GM21528 (cell line): ENCODE results near the gene CPPED1.
"Not testable (repeated sequence)": the region's sequence is repeated elsewhere in the genome, so short reads cannot be mapped to it uniquely, and the experiment has no call there.

Experiments
- ATAC-seq: cut with Tn5 transposase; IDR thresholded peaks from one replicate; pipeline ENCODE4 v1.9.1; 2021; ENCODE audit warnings: mild to moderate bottlenecking, moderate library complexity; ENCODE audit not compliant: unreplicated experiment, low FRiP score

CPPED1 gene

DNA sequence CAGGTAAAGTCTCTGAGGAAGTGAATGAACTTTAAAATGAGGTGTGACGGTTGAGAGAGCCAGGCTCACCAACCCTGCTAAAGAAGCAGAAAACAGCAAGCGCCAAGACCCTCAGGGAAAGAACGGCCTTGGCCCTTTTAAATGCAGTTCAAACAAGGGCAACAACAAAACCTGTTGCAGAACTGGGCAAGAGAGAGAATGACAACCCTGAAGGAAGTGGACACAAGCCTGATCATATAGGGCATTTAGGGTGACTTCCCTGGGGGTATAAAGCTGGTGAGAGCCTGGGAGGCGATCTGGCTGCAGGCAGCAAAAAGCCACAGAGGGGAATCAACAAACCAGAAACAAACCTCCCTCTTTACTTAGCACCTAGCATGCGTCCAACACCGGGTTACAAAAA is 1.0 kb downstream of the CPPED1 start:
- ATAC-seq = no peak

DNA sequence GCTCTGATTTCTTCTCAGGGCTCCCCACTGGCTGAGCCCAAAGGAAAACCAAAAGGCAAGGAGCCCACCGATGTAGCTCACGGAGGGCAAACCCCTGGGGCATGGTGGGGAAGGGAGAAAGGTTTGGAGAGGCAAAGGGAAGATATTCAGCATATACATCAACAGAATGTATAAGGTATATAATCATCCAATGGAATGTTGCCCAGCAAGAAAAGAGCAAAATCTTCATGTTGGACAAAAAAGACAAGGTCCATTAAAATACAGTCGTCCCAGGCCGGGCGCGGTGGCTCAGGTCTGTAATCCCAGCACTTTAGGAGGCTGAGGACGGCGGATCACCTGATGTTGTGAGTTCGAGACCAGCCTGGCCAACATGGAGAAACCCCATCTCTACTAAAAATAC is 1.6 kb downstream of the CPPED1 start:
- no peak for ATAC-seq

DNA sequence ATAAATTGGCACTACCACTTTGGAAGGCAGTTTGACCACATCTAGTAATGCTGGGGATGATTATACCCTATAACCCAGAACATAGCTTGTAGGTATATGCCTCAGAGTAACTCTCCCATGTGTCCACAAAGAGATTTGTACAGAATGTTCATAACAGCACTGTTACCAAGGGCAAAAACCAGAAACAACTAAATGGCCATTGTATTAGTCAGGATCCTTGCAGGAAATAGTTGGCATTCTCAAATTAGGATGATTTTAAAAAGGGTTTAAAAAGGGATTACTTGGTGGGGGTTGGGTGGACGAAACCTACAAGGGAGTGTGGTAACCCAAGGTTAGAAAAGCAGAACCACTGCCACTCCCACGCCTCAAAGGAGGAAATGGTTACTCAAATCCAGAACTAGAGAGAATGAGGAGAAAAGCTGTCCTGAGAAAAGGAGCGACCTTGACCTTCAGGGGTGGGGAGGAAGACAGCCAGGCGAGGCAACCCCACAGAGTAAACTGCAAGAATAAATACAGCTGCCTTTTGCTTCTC is 2.1 kb downstream of the CPPED1 start:
- no peak for ATAC-seq

DNA sequence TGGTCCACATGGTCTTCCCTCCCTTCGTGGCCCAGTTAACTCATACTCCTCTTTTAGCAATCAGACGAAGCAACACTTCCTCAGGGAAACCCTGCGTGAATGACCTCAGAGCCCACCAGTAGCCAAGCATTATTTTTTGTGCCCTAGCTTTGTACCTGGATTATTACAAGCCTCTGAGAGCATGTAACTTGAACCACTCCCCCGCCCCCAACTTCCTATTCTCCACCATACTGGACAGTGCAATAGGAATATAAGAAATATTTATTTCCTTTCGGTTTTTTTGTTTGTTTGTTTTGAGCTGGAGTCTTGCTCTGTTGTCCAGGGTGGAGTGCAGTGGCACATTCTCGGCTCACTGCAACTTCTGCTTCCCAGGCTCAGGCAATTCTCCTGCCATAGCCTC is 2.9 kb downstream of the CPPED1 start:
- no peak for ATAC-seq

DNA sequence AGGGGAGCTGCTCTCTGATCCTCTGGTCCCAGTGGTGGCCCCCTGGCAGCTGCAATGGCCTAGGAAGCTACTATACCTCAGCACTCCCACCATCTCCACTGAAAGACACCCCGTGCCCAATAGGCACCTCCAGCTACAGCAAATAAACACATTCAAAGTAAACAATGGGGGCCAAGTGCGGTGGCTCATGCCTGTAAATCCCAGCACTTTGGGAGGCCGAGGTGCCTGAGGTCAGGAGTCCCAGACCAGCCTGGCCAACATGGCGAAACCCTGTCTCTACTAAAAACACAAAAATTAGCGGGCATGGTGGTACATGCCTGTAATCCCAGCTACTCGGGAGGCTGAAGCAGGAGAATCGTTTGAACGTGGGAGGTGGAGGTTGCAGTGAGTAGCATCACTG is 3.7 kb downstream of the CPPED1 start:
- not testable (repeated sequence) for ATAC-seq

DNA sequence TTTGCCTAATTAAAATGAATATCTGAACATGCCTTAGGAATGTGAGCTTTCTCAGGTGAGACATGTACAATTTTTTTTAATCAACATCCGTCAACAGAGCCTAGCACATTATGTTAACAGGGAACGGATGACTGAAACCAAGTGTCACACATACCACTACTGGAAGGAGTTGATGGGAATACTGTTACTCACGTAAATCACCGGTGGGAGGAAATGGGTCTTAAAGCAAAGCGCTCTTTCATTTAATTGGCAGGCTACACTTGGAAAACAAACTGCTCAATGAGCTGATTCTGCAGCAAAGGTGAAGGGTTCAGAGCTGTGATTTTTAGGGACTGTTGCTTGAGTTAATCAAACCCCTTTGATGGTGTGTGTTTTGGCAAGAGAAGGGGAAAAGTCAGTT is 4.8 kb downstream of the CPPED1 start:
- no peak for ATAC-seq

DNA sequence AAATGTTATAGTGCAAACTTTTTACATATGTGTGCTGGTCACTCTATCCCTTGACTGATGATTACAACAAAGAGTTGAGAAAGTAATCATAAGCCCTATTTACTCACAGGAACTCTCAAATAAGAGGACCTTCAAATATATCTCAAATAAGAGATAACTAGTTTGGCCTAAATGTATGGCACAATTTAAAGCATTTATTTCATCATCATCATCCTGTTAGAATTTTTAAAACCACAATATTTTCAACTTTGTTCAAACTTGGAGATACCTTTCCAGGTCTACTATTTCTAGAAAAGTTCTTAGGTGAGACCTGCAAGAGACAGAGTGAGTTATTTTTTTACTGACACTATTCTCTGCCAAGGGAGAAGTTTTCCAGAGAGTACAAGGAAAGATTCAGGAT is 5.5 kb downstream of the CPPED1 start:
- ATAC-seq = no peak

DNA sequence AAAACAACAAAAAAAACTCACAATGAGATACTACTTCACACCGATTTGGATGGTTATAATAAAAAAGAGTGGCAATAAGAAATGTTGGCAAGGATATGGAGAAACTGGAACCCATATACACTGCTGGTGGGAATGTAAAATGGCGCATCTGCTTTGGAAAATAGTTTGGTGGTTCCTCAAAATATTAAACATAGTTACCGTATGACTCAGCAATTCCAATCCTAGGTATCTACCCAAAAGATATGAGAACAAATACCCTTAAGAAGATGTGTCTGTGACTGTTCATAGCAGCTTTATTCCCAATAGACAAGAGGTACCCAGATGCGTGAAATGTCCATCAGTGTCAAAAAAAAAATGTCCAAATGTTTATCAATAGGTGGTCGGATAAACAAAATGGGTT is 7.2 kb downstream of the CPPED1 start:
- no peak for ATAC-seq

DNA sequence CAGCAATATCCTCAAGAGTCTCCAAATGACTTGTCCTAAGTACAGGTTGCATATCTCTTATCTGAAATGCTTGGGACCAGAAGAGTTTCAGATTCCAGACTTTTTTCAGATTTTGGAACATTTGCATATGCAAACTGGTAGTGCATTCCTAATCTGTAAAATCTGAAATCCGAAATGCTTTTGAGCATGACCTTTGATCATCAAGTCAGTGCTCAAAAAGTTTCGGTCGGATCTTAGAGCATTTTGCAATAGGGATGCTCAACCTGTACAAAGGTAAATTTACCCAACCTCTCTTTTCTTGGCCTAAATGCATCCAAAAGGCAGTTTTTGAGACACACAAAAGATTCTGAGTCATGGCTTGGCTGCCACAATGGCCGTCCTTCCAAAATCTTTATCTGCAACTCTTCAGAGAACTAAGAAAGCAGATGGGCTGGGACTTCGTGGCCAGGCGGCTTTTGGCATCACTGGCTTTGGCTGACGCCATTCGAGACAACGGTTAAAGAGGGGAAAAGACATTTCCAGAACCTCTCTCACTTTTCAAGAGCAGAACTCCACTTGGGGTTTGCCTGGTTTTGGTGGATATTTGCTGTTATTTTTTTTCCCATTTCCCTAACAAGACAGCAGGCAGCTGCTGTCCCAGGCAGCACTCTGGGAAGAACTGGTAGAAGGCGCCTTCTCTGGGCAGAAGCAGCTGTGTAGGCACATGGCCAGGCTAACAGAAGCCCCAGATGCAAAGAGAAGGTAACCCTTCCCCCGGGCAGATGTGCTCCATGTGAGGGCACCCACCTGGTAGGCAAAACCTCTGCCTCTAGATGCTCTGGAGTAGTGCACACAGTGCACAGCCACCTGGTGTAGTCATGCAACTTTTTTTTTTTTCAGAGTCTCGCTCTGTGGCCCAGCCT is 8.9 kb downstream of the CPPED1 start:
- ATAC-seq = no peak

DNA sequence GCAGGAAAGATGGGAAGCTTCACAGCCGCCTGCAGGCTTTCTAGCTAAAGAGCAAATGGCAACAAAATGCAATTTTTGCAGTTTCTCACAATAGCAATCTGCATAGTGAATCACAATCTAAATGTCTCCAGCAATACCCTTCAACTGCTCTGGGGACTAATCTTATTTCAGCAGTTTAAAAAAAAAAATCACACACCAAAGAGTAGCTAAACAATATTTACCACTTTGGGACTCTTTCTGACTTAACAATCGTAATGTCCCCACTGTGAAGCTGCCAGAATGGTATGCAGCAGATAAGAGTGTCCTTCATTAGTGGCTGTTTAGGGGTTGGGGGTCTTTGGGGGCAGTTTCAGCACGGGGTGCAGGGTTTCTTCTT is 9.8 kb downstream of the CPPED1 start:
- ATAC-seq = no peak

DNA sequence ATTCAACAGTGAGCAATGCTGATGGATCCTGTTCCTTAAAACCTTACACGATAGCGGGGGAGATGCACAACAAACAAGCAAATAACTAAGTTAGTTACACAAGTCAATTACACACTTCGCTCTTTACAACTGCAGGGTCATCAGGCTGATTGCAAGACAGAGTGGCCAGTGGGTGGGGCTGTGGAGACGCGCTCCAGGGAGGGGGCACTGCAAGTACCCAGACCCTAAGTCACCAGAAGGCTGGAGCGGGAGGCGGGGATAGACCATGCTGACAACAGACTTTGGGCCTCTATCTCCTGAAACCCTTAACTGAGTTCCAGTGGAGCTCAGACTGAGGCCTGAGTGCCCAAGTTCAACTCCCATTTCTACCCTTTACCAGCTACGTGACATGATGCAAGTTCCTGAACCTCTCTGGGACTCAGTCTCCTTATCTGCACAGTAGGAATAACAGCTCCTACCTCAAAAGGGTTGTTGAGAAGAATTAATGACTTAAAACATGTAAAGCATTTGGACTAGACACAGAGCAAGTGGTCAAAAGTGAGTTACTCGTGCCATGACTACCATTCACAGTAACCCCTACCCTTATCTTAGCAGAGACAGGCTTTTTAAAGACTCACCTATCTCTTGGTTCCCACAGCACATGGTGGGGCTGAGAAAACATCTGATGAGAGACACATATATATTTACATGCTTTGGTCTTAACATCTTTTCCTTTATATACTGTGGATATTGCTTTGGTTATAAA is 10.4 kb downstream of the CPPED1 start:
- ATAC-seq = no peak

DNA sequence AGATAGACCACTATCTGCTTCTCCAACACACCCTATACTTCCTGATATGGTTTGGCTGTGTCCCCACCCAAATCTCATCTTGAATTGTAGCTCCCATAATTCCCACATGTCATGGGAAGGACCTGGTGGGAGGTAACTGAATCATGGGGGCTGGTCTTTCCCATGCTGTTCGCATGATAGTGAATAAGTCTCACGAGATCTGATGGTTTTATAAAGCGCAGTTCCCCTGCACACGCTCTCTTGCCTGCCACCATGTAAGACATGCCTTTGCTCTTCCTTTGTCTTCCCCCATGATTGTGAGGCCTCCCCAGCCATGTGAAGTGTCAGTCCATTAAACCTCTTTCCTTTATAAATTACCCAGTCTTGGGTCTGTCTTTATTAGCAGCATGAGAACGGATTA is 11.2 kb downstream of the CPPED1 start:
- ATAC-seq = not testable (repeated sequence)

DNA sequence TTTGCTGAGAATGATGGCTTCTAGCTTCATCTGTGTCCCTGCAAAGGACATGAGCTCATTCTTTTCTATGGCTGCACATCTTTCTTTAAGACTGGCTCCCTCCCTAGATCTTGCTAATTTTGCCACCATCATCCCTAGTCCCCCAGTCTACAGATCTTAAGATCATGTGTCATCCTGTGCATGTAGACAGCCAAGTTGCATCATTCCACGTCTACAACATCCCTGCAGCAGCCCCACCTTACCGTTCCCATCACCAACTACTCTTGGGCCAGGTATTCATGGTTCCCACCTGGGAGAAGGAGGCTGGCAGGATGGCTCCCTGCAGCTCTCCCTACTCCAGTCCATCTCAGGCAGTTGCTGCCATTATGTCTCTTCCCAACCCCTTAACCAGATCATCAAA is 12.3 kb downstream of the CPPED1 start:
- no peak for ATAC-seq

DNA sequence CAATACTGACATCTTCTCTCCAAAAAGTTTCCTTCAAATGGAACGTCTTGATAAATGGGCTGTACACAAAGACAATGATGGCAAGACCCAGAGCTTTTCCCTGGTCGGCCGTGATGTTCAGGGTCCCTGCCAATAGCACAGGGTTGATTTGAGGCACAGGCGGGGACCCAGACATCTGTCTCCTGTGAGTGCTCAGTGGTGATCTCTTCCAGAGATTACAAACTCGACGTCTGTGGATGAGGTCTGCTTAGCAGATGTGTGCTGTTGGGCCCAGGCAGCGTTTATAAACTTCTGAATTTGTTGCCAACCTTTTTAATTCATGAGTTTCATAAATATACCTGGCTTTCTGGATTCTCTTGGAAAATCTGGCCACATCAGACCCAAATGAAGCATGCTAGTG is 14.9 kb downstream of the CPPED1 start:
- ATAC-seq = no peak

DNA sequence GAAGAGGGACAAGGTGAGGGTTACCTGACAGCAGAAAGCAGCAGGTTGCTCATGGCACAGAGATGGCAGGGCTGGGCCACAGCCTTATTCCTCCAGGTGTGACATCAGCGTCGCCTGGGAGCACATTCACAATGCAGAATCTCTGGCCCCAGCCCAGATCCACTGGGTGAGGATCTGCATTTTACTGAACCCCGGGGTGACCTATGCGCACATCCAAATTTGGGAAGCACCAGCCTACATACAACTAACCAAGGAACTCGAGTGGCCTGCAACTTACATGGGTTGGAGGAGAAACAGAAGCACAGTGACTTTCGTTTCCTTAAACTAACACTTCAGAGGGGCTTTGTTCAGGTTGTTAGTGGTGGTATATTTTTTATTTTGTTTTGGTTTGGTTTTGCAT is 17.6 kb downstream of the CPPED1 start:
- no peak for ATAC-seq

DNA sequence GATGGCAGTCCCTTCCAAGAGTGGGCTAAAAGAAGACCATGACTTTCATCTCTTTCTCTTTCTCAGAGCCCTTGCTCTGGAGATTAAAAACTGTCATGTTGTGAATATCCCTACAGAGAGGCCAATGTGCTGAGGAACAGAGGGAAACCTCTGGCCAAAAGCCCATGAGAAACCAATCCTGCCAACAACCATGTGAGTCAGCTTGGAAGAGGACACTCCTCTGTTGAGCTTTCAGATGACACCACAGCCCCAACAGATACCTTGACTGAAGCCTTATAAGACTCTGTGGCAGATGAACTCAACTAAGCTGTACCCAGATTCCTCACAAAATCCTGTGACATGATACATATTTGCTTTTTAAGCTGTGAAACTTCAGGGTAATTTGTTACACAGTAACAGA is 19.6 kb downstream of the CPPED1 start:
- no peak for ATAC-seq

DNA sequence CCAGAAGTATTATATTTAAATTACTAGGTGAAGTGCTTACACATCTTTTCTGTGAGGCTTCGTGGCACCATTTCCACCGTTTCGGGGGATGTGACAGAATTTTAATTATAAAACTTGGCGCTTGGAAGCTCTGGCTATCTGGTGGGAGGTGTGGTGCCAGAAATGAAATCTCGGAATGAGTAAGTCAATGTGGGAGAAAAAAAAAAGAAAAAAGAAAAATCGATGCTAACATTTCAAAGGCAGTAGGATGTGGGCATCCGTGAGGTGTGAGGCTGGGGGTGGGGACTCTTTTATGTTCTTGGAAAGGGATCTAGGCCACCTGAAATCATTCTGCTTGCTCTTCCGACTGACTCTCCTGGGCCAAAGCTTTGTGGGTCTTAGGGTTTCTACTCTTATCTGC is 21.9 kb downstream of the CPPED1 start:
- ATAC-seq = no peak

DNA sequence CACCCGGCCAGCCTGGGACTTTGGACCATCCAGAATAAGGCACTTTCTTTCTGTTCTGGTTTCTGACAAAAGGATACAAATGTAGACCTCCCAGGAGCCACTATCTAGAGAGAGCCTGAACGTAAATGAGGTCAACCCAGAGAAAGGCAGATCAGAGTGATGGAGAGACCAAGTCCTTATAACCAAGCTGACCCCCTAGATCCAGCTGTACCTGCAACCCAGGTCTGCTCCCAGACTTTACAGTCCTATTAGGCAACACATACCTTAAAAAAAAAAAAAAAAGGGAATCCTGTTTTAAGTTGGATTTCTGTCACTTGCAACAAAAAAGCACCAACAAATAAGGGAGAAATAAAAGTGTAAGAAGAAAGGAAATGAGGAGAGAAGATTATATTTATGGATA is 23.2 kb downstream of the CPPED1 start:
- ATAC-seq = no peak

DNA sequence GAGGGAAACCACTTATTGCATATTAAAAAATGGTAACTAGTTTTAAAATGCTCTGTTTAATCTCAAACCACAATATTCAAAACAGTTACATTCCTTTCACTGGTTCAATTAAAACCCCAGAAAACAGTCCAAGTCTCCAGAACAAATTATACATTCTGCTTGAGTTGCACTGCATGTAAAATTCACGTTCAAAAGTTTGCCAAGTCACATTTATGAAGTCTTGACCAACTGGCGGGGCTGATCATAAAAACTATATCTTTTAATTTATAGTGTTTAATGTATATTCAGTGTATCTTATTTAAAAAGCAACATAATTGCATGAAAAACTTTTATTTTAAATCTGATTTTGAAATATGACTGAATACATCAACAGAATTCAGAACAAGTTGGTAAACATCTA is 25.0 kb downstream of the CPPED1 start:
- no peak for ATAC-seq

DNA sequence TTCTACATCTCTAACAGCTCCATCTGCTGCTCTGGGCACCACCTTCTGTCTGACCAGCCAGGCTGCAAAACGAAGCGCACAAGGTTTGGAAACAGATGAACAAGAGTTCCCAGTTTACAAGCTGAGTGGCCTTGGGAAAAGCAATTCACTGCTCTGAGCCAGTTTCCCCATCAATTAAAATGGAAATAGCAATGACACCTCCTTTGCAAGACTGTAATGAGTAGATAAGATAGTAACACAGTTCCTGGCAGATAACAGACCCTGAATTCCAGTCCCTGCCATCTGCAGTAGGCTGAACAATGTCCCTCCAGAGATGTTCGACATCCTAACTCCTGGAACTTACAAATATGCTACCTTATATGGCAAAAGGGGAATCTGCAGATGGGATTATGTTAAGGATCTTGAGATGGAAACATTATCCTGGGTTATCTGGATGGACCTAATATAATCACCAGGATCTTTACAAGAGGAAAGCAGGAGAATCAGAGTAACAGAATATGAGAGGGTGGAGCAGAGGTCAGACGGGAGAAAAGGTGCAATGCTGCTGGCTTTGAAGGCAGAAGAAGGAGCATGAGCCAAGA is 27.9 kb downstream of the CPPED1 start:
- no peak for ATAC-seq

DNA sequence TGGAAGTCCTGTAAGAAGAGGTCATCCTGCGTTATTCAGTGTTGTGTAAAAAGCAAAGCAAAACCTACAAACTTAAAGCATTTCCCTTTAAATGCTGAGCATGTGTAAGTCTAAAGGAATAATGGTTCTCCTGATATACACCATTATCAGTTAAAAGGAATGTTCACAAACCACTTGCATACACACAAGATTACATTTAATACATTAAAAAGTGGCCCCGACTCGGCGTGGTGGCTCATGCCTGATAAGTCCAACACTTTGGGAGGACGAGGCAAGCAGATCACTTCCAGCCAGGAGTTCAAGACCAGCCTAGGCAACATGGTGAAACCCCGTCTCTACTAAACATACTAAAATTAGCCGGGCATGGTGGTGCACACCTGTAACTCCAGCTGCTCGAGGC is 30.5 kb downstream of the CPPED1 start:
- no peak for ATAC-seq
